Measurements from ENCODE around the gene PAK1IP1.

- TF ChIP-seq CTCF (IDR thresholded peaks at IDR 0.05), result no peak
- TF ChIP-seq POLR2A (IDR thresholded peaks at IDR 0.05), result no peak
Observed at GRCh38 chr6:10733863-10734262, 39.1 kb downstream of the PAK1IP1 start.

Measured in adrenal gland (tissue), 5 donors.